Umbilical cord (tissue), 2 donors: ENCODE measurements around the gene CX3CL1. TPM values are rescaled to one million over a fixed set of nuclear protein-coding genes. Genes with fewer than 3 reads are reported as not detected.

ENCODE experiments used
- DNase-seq: peaks from one replicate; pipeline ENCODE4 v3.0.0-alpha.2; 2015; ENCODE audit warnings: low spot score
- total RNA-seq: library from RNA; depleted of rRNA; stranded (reverse); fragments of >200 nt; gene quantifications from one replicate; pipeline ENCODE4 v1.2.3, GENCODE V29; 2014; ENCODE audit warnings: low replicate concordance; ENCODE audit not compliant: insufficient read depth

The CX3CL1 gene
- total RNA-seq, 1 donor from 2014 or later: 1.2 TPM

DNA sequence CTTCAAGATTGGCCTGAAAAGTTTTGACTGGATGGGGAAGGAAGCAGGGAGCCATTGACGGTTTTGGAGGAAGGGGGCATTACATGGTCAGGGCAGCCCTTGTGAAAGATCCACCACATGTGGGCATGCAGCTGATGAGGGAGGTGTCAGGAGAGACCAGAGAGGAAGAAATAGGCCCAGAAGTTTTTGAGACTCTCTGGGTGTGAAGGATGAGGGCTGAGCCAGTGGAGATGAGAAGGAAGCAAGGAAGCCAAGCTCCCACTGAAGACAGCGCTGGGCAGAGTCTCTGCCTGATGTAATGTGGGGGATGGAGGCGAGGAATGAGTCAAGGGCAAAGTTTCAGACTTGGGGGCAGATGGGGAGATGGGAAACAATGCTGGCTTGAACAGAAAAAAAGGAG lies 32.8 kb downstream of the CX3CL1 start:
- DNase-seq: no peak

DNA sequence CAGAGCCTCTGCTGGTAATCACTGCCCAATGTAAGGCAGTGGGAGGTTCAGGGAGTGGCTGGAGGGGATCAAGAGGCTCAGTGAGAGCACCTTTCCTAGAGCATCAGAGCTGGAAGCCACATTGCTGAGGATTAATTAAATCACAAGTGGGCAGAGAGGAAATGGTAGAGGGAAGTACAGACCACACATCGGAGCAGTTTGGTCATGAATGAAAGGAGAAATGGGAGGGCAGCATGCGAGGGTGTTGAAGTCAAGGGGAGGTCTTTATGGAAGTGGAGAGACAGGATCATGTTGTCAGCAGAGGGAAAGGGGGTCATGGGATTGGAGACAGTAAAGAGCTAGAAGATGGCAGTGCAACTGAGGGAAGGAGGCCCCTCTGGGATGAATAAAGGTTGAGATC lies 34.6 kb downstream of the CX3CL1 start:
- no peak for DNase-seq

DNA sequence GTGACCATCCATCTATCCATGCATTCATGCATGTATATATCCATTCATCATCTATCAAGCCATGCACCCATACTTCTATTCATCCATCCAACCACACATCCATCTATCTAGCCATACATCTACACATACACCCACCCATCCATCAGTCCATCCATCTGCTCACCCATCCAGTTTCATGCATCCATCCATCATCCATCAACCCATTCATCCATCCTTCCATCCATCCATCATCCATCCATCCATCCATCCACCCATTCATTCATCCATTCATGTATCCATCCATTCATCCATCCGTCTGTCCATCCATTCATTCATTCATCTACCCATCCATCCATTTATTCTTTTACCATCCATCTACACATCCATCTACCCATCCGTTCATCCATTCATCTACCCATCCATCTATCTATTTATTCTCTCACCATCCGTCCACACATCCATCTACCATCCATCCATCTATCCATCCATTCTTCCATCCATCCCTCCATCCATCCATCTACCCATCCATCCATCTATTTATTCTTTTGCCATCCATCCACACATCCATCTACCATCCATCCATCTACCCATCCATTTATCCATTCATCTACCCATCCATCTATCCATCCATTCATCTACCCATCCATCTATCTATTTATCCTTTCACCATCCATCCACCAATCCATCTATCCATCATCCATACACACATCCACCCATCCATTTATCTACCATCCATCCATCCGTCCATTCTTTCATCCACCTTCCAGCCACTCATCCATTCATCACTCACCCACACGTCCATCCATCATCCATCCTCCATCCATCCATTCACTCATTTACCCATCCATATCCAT lies 35.4 kb downstream of the CX3CL1 start:
- DNase-seq: no peak

DNA sequence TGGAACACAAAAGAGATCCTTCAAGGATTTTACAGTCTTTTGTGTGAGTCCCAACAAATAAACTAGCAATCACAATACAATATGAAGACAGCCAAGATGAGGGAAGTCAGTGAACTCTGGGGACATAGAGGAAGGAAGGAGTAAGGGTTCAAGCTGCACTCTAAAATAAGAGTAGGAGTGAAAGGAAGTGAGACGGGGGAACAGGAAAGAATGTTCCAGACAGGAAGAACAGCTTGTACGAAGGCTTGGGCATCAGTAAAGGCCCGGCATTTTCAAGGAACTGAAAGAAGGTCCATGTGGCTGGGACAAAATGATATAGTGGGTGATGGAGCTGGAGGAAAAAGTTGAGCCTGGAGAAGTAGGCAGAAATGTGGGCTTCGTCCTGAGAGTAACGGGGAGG lies 36.8 kb downstream of the CX3CL1 start:
- DNase-seq: no peak

DNA sequence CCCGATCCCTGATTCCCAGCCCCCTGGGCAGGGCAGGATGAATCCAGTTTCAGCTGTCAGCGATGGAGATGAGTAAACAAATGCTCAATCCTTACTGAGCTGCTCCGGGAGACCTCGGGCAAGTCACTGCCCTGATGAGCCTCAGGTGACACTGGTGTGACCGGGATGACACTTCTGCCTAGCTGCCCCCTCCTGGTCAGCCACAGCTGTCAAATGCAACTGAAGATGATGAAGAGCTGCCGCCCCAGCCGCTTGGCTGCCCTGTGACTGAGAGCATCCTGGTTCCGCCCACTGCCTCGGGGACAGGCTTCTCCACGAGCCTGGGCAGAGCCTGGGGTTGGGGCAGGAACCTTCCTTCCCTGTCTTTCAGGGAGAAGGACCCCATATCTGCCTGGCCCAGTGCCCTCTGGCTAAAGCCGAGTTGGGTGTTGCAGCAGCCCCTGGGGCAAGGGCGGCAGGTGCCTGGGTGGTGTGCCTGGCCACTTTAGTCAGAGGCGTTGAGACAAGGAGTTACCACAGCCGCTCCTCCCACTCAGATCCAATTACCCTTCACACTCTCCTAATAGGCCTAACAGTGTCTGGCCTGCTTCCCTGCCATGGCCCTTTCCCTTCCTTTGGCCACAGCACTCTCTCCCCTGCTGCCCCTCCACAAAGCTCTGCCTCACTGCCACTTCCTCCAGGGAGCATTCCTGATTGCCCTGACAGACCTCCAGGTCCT lies 37.7 kb downstream of the CX3CL1 start:
- DNase-seq: no peak

DNA sequence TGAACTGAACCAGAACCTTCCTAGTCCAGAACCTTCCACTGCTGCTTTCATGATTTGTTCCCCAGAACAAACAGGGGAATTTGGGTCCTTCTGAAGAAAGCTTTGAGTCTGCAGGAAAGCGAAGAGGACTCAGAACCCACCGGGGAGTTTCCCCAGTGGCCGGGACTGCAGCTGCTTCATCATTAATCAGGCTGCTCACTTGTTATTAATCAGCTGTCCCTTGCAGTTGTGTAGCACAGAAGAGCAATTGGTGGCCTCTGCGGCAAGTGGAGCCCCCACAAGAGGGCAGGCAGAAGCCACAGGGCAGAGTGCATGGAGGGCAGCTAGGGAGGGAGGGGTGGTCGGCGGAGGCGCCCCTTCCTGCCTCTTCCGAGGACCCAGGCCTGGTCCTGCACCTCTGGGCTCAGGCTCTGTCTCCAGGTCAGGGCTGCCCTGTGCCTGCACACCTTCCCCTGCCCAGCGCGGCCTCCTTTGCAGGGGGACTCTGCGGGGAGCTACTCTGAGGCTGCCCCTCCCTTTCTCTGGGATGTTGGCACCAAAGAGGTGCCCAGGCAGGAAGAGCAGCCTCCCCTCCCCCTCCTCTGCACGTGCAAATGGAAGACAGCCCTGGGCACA lies 39.2 kb downstream of the CX3CL1 start:
- no peak for DNase-seq

DNA sequence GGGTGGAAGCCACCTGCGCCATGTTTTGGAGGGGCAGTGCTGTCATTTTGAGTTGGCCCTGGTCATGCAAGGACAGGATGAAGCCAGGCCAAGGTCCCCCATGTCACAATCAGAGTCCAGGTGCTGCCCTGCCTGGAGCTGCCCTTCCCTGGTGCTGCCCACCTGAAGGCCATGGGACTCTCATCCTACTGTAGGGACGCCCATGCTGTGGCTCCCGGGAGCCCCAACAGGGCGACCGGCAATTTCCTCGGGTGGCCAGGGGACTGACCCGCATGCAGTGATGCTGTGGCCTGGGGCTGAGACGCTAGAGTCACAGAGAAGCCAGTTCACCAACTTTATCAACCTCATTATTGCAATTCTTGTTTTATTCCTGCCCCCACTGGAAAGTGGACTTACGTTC lies 40.3 kb downstream of the CX3CL1 start:
- no peak for DNase-seq

DNA sequence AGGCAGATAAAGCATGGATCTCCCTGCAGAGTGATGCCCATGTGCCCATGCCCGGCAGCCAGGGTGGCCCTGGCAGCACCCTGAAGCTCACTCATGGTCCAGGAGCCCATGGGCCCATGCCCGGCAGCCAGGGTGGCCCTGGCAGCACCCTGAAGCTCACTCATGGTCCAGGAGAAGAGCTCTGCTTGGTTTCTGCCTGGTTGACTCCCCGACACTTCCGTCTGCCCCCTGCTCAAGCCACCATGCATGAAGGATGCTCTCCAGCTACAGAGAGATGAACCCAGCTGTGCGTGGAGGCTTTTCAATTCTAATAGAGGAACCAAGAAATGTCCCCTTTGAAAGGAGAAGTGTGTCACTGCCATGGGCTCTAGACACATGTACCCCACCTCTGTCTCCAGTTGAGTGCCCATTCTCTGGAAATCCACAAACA lies 41.0 kb downstream of the CX3CL1 start:
- DNase-seq: no peak

DNA sequence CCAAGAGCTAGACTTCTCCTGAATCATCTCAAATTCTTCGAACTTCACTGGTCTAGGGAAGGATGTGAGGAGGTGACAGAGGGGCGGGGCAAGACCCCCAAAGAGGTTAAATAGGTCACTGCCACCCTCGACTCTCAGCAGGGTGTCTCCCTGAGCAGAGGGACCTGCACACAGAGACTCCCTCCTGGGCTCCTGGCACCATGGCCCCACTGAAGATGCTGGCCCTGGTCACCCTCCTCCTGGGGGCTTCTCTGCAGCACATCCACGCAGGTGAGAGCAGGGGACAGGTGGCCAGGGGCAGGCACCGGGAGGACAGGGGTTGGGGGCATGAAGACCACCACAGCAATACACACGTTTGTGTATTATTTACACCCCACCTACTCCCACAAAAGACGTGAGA lies 41.4 kb downstream of the CX3CL1 start:
- no peak for DNase-seq

DNA sequence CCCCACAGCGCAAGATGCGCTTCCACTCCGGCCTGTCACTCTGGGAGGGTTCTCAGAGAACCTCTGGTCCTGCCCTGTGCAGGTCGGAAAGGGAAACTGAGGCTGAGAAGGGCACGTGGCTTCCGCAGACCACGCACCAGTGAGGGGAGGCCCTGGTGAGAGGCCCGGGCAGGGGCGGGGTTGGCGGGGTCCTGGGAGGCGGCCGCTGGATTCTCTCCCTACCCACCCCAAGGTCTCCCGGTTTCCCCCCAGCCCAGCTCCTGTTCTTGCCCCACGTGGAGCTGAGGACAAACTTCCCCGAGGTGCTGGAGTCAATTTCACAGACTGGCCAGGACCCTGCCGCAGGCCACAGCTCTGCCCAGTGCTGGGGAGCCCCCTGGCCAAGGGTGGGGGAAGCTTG lies 43.8 kb downstream of the CX3CL1 start:
- no peak for DNase-seq

DNA sequence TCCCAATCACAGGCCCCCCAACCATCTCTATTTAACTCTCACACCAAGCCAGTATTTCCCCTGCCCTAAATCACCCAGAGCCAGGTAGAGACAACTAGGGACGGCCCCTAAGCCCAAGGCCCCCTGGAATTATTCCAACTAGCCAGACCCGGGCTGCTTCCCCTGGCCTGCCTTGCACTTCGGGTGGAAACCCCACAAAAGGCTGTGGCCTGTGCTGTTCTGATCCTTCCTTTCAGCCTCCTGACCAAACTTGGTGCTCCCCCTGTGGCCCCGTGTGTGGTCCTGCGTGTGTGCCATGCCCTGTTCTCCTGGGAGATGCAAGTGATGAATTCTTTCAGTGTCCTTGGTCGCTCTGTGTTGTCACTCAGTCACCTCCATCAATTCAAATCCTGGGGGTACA lies 47.2 kb downstream of the CX3CL1 start:
- no peak for DNase-seq

DNA sequence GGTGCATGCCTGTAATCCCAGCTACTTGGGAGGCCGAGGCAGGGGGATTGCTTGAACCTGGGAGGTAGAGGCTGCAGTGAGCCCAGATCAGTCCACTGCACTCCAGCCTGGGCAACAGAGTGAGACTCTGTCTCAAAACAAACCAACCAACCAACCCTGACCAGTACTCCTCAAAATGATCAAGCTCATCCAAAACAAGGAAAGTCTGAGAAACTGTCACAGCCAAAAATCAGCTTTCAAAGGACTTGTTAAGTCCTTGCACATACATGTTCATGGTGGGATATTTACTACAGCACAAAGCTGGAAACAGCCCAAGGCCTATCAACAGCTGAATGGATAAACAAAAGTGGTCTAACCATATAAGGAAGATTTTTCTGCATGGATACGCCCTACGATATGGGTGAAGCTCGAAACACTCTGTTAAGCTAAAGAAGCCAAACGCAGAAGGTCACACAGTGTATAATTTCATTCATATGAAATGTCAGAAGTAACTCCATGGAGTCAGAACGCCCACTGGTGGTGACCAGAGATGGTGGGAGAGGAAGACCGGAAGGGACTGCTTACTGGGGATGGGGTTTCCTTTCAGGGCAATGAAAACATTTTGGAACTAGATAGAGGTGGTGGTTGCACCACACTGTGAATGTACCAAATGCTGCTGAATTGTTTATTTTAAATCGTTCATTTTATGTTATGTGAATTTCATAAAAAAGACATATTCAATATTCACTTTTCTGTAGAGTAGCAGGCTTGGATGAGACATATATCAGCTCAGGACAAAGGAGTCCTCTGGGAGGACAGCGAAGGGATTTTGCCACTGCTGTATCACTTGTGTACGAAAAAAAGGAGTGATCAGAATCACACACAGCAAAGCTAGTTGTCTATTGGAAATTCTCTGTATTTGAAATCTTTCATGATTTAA lies 50.0 kb downstream of the CX3CL1 start:
- DNase-seq: peak; percentile 85

DNA sequence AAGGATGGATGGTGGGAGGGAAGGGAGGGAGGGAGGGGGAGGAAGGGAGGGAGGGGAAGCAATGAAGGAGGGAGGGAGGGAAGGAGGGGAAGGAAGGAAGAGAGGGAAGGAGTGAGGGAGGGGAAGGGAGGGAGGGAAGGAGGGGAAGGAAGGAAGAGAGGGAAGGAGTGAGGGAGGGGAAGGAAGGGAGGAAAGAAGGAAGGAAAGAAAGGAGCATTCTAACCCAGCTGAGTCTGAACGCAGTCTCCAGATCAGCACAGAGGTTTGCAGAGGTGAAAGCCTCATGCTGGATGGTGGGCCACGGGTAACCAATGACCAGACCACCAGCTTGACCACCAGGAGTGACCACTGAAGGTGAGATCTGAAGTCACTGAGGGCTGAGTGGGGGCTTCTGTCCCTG lies 50.9 kb downstream of the CX3CL1 start:
- DNase-seq: no peak

DNA sequence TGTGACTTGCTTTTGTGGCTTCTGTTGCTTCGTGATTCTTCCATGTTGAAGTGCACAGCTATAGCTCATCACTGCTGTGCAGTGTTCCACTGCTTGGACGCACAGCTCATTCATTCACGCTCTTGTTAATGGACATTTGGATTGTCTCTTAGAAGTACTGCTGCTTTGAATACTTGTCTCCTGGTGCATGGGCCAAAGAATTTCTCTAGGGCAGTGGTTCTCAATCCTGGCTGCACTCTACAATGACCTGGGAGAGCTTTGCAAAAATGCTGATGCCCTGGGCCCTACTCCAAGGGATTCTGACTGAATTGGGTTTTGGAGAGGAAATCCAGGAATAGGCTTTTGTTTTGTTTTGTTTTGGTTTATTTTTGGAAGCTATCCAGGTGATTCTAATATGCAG lies 52.3 kb downstream of the CX3CL1 start:
- no peak for DNase-seq

DNA sequence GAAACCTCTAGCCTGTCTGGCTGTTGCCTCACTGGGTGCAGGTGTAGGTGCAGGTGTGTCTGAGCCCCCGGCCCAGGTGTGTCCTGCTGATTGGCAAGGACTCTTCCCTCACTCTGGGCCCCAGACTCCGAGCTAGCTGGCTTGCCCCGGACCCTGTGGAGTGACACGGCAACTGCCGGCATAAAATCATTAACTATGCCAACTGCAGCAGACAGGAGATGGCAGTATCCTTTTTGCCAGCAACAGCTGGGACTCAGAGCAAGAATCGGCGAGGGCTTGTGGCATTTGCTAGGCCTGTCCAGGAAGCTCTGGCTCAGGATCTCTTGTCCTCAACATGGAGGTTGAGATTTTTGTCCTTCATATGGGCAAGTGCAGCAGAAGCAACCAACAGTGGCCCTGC lies 54.1 kb downstream of the CX3CL1 start:
- DNase-seq: no peak

DNA sequence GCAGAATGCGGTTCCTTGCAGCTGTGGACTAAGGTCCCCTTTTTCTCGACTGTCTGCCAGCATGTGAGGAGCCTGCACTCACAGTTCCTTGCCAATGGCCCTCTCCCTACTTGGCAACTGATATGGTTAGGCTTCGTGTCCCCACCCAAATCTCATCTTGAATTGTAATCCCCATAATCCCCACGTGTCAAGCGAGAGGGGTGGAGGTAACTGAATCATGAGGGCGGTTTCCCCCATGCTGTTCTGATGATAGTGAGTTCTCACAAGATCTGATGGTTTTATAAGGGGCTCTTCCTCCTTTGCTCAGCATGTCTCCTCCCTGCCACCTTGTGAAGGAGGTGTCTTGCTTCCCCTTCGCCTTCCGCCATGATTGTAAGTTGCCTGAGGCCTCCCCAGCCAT lies 55.0 kb downstream of the CX3CL1 start:
- DNase-seq: no peak

DNA sequence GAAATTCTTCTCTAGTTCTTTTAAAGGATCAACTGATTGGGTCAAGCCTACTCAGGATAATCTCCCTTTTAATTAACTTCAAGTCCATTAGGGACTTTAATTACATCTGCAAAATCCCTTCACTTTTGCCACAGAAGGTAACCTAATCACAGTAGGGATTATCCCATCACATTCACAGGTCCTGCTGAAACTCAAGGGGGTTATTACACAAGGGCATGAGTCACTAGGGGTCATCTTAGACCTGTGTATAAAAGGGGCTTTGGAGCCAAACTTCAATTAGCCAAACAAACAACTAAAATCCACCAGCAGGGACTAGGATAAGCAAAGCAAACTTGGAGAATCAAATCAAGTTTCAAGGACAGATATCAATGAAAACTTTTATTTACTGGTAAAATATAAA lies 55.5 kb downstream of the CX3CL1 start:
- no peak for DNase-seq

DNA sequence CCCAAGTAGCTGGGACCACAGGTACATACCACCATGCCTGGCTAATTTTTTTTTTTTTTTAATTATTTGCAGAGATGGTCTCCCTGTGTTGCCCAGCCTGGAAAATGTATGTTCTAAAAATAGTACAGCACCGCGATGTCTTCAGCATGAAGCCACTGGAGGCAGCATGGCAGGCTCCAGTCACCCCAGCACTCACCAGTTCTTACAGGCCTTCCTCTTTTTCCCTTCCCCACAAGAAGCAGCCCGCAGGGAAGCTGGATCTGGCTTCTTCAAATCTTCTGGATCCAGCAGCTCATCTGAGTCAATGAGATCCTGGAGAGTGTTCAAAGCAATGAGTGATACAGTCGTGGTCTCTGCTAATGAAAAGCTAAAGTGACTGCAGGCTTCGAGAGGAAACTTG lies 58.7 kb downstream of the CX3CL1 start:
- no peak for DNase-seq

DNA sequence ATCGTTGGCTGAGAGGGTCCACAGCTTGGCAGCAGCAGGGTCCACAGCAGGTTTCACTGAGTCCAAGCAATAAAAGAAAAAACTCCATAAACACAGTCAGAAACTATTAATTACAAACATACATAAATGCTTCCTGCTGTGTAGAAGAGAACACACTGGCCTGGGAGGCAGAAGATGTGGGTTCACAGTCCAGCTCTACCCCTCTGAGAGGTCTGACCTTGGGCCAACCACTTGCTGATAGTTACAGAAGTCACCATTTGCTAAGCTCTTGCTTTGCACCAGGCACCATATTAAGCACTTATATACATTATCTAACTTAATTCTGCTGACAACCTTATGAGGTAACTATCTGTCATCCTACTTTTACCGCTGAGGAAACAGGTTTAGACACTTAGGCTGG lies 60.2 kb downstream of the CX3CL1 start:
- DNase-seq: no peak

DNA sequence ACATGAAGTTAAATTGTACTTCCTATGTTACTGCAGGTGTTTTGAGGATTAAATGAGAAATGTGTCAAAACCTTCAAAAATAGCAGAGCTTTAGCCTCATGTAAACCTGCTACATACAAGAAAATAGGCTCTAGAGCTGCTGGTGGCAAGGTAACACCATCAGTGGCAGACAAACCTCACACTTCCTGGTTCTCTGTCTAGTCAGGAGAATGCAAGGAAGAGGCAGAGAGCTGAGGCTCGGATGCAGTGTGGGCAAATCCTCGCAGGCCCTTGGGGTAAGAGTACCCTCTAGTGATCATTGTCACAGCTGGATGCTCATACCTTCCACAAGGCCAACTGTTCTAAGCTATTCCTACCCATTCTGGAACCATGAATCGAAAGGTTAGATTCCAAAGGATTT lies 60.7 kb downstream of the CX3CL1 start:
- DNase-seq: no peak

DNA sequence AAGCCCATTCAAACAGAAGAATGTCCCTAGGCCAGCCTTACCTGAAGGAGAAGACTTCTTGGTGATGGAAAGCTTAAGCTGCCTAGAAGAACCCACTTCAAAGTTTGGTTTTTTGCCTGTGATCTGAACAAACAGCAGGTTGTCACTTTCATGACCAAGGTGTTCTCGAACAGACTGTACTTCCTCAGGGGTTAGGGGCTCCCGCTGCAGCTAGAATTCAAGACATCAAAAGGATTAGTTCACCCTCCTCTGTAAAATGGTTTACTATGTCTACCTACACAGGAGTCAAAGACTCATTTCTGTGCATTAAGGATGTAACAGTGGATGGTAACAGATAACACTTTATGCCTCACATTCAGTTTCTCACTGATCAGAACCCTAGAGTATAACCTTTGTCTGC lies 61.7 kb downstream of the CX3CL1 start:
- DNase-seq: no peak
